ENCODE data around the gene FOXC1. TPM values are rescaled to one million over a fixed set of nuclear protein-coding genes. Genes with fewer than 3 reads are reported as not detected.

FOXC1 gene
- total RNA-seq, 1 experiment from 2014 or later: 16.7 TPM

- Mint-ChIP-seq H3K4me1 (ENCODE audit: insufficient read depth, unreplicated experiment) (no peaks in the 10 kb centered on the region), H3K27ac (ENCODE audit: low read depth, unreplicated experiment) (no peak overlapping the region), H3K36me3 (ENCODE audit: insufficient read depth, unreplicated experiment) (peaks cover 4% of the 10 kb centered on the region), H3K27me3 (ENCODE audit: insufficient read depth, unreplicated experiment) (no peaks in the 10 kb centered on the region), H3K9me3 (ENCODE audit: unreplicated experiment) (no peaks in the 10 kb centered on the region), H3K4me3 (ENCODE audit: unreplicated experiment) (peak overlapping the region; percentile 28)
- POLR2A ChIA-PET: no interaction called here
- TF ChIP-seq, protein P1, sequence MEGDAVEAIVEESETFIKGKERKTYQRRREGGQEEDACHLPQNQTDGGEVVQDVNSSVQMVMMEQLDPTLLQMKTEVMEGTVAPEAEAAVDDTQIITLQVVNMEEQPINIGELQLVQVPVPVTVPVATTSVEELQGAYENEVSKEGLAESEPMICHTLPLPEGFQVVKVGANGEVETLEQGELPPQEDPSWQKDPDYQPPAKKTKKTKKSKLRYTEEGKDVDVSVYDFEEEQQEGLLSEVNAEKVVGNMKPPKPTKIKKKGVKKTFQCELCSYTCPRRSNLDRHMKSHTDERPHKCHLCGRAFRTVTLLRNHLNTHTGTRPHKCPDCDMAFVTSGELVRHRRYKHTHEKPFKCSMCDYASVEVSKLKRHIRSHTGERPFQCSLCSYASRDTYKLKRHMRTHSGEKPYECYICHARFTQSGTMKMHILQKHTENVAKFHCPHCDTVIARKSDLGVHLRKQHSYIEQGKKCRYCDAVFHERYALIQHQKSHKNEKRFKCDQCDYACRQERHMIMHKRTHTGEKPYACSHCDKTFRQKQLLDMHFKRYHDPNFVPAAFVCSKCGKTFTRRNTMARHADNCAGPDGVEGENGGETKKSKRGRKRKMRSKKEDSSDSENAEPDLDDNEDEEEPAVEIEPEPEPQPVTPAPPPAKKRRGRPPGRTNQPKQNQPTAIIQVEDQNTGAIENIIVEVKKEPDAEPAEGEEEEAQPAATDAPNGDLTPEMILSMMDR (IDR thresholded peaks at IDR 0.05; ENCODE audit: unreplicated experiment): peak; percentile 97
- DNase-seq (ENCODE audit: unreplicated experiment): peak; percentile 66
- CTCF ChIA-PET: interaction anchor here (0.6 to 0.8 kb wide), 4 partner anchors 502 to 749 kb away, joined by 3 to 5 read pairs (median 4); no protein-coding TSS in a partner anchor
- no TSS peak for BruUV-seq (replicated peaks)
- intact Hi-C loops (cut with micrococcal nuclease): loop anchor here (1.0 to 2.0 kb wide), 4 partner anchors 500 to 1030 kb away; no protein-coding TSS in a partner anchor
These were observed 5.3 kb upstream of the FOXC1 start for GRCh38 chr6:1604158-1605003.

DNA sequence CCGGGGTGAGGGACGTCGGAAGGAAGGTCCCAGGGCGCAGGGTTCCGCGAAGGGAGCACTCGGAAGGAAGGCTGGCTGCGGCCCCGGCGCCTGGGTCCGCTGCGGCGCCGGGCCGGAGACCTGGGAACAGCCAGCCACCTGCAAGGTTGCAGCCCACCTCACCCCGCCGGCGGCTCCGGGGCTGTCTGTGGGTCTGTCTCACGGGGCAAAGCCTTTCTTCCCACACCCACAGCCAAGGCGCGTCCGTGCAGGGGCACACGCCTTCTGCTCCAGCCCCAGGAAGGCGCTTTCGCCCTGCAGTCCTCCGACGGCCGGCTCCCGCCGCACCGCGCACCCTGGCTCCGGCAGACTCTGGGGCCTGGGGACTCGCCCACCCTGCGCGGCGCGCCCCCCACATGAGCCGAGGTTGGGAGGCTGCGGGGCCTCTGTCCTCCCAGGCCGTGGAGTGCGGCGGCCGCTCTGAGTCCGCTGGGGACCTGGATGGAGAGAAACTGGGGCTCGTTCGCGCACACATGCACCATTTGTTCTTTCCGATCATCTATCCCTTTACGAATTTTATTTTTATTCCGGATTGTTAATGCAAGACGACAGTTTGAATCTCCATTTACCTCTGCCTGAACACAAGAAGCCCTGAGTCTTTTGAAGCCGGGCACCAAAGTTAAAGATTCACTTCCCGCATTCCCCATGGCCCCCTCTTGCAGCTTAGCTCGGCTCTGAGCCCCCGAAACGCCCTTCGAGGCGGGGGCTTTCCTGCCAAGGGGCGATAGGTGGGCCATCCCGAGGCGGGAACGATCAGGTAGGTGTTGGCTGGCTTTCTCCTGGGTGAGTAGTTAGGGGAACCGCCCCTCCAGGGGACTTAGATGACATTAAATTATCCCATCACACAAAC lies 4.5 kb upstream of the FOXC1 start:
- H3K27me3 Mint-ChIP-seq (ENCODE audit: insufficient read depth, unreplicated experiment): no peaks in the 10 kb centered on the region
- intact Hi-C loops (cut with micrococcal nuclease): loop anchor here (2.0 kb wide), 1 partner anchor 750 kb away; no protein-coding TSS in a partner anchor
- TF ChIP-seq, protein P1 (IDR thresholded peaks at IDR 0.05; ENCODE audit: unreplicated experiment): no peak
- no peaks in the 10 kb centered on the region for H3K4me1 Mint-ChIP-seq (ENCODE audit: insufficient read depth, unreplicated experiment)
- BruUV-seq (replicated peaks): no TSS peak
- H3K27ac Mint-ChIP-seq (ENCODE audit: low read depth, unreplicated experiment): no peak overlapping the region
- no peak overlapping the region for H3K4me3 Mint-ChIP-seq (ENCODE audit: unreplicated experiment)
- no peaks in the 10 kb centered on the region for H3K36me3 Mint-ChIP-seq (ENCODE audit: insufficient read depth, unreplicated experiment)
- DNase-seq (ENCODE audit: unreplicated experiment): no peak
- POLR2A ChIA-PET: interaction anchor here (1.0 kb wide), 1 partner anchor 8 kb away, joined by 3 read pairs; no protein-coding TSS in a partner anchor
- H3K9me3 Mint-ChIP-seq (ENCODE audit: unreplicated experiment): no peaks in the 10 kb centered on the region
- CTCF ChIA-PET: interaction anchor here (0.6 to 3.6 kb wide), 7 partner anchors 8 to 748 kb away, joined by 3 to 25 read pairs (median 5); no protein-coding TSS in a partner anchor

- TF ChIP-seq, protein P1 (IDR thresholded peaks at IDR 0.05; ENCODE audit: unreplicated experiment): no peak
- Mint-ChIP-seq H3K27me3 (ENCODE audit: insufficient read depth, unreplicated experiment) (no peaks in the 10 kb centered on the region), H3K36me3 (ENCODE audit: insufficient read depth, unreplicated experiment) (no peaks in the 10 kb centered on the region), H3K27ac (ENCODE audit: low read depth, unreplicated experiment) (no peak overlapping the region), H3K4me1 (ENCODE audit: insufficient read depth, unreplicated experiment) (no peaks in the 10 kb centered on the region), H3K9me3 (ENCODE audit: unreplicated experiment) (no peaks in the 10 kb centered on the region), H3K4me3 (ENCODE audit: unreplicated experiment) (no peak overlapping the region)
- POLR2A ChIA-PET: interaction anchor here (0.7 to 1.0 kb wide), 4 partner anchors 9 to 598 kb away, joined by 3 to 6 read pairs (median 3); no protein-coding TSS in a partner anchor
- intact Hi-C loops (cut with micrococcal nuclease): loop anchor here (2.0 kb wide), 1 partner anchor 749 kb away; no protein-coding TSS in a partner anchor
- no peak for DNase-seq (ENCODE audit: unreplicated experiment)
- CTCF ChIA-PET: interaction anchor here (0.5 to 3.6 kb wide), 11 partner anchors 9 to 1089 kb away, joined by 3 to 25 read pairs (median 5); no protein-coding TSS in a partner anchor
- no TSS peak for BruUV-seq (replicated peaks)
These were observed 3.6 kb upstream of the FOXC1 start for GRCh38 chr6:1605893-1606779.
